Stimulated activated CD8-positive, alpha-beta memory T cell treated with anti-CD3 and anti-CD28 coated beads, Interleukin-7, amount 100 ng/mL, for 4 hours (primary cell): ENCODE data around the gene DUSP18.

Experiments
- DNase-seq, 2 donors: peaks; one replicate each; pipeline ENCODE4 v3.0.0-alpha.2; 2020; ENCODE audit warnings: low read depth in 2 of 2

DUSP18 gene

DNA sequence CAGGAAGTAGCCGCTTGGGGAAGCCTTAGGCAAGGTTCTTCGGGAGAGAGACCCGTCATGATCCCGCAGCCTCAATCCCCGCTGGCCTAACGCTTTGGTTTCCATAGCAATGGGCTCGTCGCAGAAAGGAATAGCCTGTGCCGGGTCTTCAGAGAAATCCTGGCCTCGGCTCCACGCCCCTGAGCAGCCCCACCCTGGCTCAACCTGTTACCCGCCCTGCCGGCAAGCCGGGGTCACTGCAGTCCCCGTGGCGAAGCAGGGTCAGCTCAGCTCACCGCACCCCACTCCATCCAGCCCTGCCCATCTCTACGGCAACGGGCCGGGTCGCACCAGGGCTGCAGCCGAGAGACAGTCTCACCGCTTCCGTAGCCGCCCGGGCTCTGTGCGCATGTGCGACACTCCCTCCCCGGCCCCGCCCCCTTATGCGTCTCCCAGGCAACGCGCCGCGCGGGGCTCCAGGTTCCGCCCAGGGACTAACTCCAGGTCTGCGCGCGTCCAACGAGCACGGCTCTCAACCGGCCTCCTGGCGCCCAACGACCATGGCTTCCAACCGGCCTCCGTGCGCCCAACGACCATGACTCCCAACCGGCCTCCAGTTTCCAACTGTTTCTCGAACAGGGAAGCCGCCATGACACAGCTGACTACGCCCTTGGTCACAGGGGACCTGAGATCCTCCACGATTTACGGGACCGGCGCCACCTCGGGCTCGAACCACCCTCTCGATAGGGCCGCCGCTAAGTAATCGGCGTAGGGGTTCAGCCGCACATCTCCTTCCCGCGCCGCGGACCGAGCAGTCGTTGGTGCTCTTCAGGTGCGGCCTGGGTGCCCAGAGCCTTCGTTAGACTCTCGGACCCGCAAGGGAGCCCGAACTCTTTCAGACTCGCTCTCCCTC, at the start of gene DUSP18:
TSS of gene DUSP18 (minus strand) at position 382 of the 892 bp plus-strand sequence. CDS start 3,872 bp downstream, outside the sequence.
- DNase-seq, result peak; percentile 84 to 88

DNA sequence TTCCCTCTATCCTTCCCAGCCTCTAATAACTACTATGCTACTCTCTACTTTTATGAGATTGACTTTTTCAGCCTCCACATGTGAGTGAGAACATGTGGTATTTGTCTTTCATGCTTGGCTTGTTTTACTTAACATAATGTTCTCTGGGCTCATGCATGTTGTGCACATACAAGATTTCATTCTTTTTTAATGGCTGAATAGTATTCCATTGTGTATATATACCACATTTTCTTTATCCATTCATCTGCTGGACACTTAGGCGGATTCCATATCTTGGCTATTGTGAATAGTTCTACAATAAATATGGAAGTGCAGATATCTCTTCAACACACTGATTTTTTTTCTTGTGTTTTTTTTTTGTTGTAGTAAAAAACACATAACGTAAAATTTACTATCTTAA, 46.4 kb upstream of the DUSP18 start:
- DNase-seq, result no peak

DNA sequence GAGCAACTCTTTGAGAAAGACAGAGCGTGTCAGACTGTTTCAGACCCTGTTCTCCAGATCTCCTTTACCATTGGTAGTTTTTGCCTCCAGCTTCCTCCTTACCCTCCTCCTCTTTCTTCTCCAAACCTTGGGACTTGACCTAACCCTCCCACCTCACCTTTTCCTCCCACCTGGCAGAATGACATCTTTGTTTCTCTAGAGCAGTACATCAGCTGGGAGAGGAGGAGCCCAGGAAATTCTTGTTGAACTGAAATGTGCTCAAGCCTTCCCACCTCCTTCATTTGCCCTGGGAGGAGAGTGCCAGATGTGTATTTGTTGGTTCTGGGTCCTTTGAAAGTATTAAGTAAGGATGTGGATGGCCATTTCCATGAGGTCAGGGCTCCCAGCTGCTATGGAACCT, 44.4 kb upstream of the DUSP18 start:
- no peak for DNase-seq

DNA sequence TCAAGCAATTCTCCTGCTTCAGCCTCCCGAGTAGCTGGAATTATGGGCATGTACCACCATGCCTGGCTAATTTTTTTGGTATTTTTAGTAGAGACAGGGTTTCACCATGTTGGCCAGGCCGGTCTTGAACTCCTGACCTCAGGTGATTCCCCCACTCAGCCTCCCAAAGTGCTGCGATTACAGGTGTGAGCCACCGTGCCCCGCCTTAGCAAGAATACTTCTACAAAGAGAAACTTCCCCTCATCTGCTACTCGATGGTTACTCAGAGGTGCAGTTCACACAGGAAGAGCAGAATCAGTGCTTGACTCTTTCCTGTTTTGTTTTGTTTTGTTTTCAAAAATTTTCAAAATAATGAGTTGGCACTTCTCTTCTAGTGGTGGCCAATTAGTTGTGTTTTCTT, 42.3 kb upstream of the DUSP18 start:
- DNase-seq, result peak in 1 of 2 donors; percentile 15

DNA sequence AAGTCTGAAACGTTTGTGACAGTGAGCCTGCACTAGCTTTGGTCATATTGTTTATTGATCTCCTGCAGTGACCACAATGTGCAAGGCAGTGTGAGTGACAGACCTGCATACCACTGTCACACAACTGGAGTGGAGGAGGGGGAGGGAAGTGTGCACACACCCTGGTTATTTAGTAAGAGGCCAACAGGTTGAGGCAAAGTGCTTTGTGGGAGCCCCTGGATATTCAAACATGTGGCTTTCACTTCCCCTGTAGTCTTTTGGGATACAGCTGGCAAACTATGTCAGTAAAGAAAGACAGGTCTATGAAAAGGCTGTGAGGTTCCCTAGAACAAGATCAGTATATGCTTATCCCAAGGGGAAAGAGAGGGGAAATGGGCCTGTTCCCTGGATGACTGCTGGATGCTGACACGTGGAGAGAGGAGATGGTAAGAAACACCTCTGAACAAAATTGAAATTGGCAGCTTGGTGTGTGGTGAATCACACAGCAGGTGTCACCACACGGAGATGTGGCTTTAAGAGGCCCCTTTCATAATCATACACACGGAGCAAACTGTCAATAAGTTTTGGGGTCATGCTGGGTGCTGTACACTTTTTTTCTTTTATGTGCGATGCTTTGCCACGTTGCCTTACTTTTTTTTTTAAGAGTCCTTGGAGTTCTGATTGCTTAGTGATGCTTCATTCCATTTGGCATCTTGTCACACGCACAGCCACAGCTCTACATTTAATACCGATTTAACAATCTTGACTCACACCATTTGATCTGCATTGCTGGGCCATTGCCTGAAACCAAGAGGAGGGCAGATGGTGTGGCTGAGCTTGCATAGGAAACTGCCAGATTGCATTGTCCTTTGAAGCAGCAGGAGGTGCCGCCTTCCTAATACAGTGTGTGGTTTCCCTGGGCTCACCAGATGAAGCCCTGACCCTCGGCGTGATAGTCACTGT, 38.3 kb upstream of the DUSP18 start:
- DNase-seq, result no peak

DNA sequence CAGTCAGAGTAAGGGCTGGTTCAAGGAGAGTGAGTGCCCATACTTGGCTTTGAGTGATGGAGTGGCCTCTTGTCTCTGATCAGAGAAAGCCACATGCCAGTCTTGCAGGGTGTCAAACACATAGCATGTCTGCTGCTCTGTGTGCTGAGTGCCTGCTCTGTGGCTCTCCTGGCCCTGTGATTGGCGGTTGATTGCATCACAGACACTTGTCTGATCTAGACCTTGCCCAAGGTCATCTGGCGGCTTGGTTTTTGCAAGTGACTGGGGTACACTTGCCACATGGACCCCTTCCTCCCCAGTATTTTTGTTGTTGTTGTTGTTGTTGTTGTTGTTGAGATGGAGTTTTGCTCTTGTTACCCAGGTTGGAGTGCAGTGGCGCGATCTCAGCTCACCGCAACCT, 37.3 kb upstream of the DUSP18 start:
- DNase-seq, result no peak

DNA sequence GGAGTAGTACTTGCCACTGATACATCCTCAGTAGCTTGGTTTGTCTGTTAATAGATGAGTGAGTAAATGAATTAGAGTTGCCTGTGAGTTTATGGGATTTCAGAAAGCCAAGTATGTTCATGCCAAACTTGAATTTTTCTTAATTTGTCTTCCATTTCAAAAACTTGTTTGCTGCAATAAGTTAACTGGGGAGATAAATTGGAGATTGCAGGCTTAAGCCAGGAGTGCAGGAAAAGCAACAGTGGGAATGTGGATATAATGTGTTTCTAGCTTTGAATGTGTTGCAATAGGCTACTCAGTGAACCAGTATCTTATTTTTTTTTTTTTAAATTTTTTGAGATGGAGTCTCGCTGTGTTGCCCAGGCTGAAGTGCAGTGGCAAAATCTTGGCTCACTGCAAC, 35.2 kb upstream of the DUSP18 start:
- no peak for DNase-seq

DNA sequence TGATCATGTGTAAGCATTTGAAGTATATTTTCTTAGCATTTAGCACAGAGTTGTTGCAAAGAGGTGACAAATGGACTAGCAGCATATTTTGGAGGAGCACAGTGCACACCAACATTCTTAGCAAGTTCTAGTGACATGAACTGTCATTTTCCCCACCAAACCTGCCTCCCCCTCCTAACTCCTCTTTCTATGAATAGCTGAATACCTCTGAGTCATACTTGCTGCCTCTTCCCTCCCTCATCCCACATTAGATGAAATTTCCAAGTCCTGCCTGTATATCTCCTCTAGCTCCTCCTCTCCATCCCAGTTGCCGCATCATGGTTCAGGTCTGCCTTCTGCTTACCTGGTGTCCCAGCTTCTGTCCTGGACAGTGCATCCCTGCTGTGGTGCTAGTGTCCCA, 34.2 kb upstream of the DUSP18 start:
- no peak for DNase-seq

DNA sequence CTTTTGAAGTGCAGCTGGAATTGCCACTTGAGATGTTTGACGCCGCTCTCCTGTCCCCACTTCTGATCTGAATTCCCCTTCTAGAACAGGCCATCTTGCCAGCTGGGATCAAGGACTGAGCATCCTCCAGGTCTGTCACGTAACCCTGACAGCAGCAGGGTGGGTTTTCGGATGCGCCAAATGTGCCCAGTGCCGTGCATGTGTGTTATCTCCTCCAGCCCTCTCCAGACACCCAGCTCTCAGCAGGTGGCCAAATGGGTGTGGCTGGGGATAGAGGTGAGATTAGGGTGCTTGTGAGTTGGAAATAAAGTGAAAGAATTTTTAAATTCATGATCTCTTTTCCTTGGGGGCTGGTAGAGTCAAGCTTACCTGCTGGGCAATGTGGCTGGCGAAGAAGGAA, 30.3 kb upstream of the DUSP18 start:
- no peak for DNase-seq

DNA sequence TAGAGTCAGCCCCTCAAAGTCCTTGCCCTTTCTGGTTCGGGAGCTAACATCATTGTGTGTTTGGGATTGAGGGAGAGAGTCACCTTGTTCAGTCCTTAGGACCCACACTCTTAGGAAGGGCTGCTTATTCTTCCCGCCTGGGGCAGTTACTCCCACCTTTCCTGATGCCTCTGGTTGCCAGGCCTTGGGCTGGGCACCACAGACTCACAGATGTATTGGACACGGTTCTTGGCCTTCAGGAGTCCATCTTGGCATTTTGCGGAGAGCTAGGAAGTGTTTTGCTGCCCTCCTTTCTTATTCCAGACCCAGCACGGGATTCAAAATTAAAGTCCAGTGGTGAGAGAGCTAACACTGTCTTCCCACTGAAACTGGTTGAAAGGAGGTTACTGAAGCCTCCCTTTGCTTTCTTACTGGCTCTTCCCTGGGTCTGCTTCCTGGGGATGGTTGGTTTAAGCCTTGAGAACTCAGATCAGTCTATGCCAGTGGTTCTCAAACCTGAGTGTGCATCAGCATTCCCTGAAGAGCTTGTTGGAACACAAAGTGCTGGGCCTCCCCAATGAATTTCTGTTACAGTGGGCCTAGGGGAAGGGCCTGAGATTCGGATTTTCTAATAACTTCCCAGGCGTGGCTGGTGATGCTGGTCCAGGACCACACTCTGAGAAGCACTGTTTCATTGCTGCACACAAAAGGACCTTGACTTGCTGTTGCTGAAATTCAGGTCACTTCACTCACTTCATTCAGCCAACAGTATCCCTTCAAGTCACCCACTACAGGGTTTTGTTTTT, 28.4 kb upstream of the DUSP18 start:
- DNase-seq, result no peak

DNA sequence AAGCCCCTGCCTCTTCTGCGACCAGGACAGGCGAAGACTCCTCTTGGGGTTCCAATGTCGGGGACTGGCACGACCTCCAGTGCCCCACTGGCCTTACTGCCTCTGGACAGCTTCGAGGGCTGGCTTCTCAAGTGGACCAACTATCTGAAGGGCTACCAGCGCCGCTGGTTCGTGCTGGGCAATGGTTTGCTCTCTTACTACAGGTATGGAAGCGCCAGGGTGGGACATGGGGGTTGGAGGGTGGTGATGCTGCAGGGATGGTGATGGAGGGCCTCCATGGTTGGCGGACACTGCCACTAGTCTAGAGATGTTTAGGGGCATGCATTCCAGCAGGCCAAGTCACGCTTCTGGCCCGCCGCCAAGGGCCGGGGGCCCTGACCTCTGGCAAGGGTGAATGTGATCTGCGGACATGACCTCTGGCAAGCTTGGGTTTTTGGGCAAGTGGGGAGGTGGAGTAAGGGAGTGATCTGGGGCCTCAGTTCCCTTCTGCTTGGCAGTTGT, 27.7 kb upstream of the DUSP18 start:
- DNase-seq, result no peak

DNA sequence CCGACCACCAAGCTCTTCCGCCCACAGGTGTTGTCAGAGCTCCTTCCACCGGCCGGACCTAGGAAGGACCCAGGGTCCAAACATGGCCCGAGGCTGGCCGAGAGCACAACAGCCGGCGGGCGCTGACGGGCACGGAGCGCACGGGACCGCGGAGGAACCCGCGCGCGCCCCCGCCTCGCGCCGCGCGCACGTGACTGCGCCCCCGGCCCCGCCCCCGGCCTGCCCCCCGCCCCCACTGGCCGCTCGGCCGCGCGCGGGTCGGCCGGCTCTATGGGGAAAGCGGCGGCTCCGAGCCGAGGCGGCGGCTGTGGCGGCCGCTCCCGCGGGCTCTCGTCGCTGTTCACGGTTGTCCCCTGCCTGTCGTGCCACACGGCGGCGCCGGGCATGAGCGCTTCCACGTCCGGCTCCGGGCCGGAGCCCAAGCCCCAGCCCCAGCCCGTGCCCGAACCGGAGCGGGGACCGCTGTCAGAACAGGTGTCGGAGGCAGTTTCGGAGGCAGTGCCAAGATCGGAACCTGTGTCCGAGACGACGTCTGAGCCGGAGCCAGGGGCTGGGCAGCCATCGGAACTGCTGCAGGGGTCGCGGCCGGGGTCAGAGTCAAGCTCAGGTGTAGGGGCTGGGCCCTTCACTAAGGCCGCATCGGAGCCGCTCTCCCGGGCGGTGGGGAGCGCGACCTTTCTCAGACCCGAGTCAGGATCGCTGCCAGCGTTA, 27.1 kb upstream of the DUSP18 start, which contains the start of gene OSBP2:
TSS of gene OSBP2 (plus strand) at position 235 of the 711 bp plus-strand sequence. CDS start at position 271, 36 bp downstream.
- DNase-seq, result no peak

DNA sequence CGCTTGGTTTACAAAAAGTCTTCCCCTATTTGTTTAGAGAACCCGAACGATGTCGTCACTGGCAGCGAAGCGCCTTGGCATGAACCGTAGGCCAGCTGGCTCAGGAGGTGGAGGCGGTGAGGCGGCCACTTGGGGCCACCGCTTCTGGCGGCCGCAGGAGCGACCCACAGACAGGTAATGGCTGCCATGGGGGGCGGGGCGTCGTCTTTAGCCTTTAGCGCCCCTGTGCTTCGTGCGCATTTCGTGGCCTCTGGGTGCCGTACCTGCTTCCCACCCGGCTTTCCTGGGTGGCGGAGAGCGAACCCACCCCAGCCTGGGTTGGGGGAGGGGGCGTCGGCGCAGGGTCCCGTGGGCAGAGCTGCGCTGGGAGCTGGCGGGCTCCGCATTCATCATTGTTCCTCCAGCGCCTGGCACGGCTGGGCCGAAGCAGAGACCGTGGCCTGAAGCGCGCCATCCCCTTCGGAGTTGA, 26.5 kb upstream of the DUSP18 start:
- DNase-seq, result peak in 1 of 2 donors; percentile 48

DNA sequence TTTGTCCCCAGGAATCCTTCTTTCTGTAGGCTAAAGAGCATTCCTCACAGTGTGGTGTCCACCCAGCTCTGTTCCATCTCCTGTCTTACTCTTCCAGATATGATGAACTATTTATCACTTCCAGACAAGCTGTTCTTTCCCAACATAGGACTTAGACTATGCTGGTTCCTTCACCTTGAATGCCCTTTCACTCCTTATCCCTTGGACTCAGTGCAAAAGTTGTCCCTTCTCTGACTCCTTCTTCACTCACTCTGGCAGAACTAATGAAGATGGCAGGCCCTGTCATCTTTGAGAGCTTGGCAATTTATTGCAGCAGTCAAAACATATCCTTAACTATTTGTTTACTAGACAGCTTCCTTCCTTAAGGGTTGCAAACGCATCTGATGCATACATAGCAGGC, 23.5 kb upstream of the DUSP18 start:
- DNase-seq, result no peak

DNA sequence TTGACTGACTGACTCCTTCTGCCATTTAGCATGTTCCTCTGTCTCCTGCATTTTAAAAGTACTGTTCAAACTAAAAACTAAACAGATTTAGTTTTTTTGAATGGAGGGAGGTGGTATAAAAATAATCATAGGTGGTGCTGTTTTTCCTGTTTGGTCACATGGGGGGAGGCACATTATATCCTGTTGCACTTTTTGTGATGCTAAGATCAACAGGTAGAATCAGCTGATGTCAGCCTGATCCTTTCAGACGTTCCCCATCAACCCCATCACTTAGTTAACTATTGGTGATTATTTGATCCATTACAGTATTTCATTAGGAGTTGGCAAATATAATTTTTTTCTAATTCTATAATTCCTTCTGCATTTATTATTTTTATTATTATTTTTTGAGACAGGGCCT, 21.9 kb upstream of the DUSP18 start:
- DNase-seq, result no peak

DNA sequence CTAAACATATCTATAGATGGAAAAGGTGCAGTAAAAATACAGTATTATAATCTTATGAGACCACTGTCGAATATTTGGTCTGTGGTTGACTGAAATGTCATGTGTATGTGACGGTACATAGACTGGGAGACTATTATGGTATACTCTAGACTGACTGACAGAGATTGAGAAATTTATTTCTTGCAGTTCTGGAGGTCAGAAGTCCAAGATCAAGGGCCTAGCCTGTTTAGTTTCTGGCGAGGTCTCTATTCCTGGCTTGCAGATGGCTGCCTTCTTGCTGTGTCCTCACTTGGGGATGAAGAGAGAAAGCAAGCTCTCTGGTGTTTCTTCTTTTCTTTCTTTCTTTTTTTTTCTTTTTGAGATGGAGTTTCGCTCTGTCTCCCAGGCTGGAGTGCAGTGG, 19.7 kb upstream of the DUSP18 start:
- DNase-seq, result no peak

DNA sequence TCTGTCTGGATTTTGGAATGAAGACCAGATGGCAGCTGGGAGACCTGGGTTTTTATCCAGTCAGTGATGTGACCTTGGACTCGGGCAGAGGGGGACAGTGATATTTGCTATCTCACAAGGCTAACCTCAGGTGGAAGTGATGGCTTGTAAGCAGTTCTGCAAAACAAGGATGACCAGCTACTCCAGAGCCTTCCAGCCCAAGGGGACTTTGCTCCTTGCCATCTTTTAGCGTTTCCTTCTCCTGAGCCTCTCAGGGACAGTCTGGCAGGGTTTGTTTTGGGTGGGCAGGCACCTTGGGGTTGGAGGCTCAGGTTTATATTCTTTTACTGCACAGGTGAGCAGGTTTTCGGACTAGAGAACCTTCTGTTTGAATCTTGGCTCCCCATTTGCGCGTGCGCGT, 17.5 kb upstream of the DUSP18 start:
- DNase-seq, result no peak

DNA sequence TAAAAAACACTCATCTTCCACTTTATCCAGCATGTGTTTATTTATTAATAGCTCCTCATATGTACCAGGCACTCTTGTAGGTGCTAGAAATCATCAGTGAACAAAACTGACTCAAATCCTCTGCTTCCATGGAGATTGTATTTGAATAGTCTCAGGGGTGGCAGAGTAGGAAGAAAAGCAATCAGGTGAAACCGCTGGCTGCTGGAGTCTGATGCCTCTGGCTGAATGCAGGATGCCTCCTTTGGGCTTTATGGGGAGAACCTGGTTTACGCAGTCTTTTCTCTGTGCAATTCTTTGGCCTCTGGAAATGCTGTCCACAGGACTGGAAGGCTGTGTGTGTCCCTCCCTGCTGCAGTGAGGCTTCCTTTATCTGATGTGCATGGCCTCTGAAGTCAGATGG, 14.2 kb upstream of the DUSP18 start:
- DNase-seq, result no peak

DNA sequence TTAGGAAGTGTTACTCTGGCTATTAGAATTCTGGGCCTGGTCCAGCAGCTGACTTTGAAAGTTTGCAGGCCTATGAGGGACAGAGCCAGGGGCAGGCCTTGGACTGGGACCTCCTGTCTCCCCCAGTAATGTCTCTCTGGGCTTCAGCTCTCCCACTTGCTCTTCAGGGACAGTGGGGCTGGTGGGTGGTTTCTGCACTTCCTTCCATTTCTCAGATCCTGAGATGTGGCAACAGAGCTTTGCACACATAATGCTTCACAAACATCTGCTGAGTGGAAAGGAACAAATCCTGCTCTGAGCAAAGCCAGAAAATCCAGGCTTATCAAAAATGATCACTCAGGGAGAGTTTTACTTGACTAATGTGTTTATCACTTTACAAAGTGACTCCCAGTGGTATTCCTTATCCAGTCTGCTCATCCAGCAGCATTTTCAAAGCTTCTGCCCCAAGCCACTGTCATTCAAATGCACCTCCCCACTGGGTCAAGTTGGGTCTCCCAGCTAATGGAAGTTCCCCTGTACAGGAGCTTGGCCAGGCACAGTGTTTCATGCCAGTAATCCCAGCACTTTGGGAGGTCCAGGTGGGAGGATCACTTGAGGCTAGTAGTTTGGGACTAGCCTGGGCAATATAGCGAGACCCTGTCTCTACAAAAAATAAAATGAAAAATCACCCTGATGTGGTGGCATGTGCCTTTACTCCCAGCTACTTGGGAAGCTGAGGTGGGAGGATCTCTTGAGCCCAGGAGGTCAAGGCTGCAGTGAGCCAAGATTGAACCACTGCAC, 13.5 kb upstream of the DUSP18 start:
- no peak for DNase-seq
